HG03175 (cell line): Measurements from ENCODE around the gene RGL2.

Experiments
- ATAC-seq: cut with Tn5 transposase; IDR thresholded peaks from one replicate; pipeline ENCODE4 v1.9.1; 2021; ENCODE audit warnings: mild to moderate bottlenecking, moderate library complexity; ENCODE audit not compliant: unreplicated experiment

Gene RGL2

GRCh38 chr6:33248932-33249731, 49.6 kb downstream of the RGL2 start:
- ATAC-seq = peak; percentile 91

GRCh38 chr6:33248643-33248931, 50.2 kb downstream of the RGL2 start:
- no peak for ATAC-seq

- ATAC-seq = peak; percentile 25
Observed at GRCh38 chr6:33247977-33248642, 50.6 kb downstream of the RGL2 start.

- no peak for ATAC-seq
Observed at GRCh38 chr6:33243476-33243875, 55.3 kb downstream of the RGL2 start.

- no peak for ATAC-seq
Observed at GRCh38 chr6:33241968-33242367, 56.8 kb downstream of the RGL2 start.
